HUES64 (cell line): ENCODE measurements around the gene CORT.

Experiments
- H3K27ac ChIP-seq: 2 replicates; pipeline ENCODE4 v1.7.0; 2013; ENCODE audit warnings: low read depth, low read length, inconsistent platforms
- H3K27me3 ChIP-seq: 2 replicates; pipeline ENCODE4 v1.6.1; 2013; ENCODE audit warnings: mild to moderate bottlenecking, low read length; ENCODE audit not compliant: insufficient read depth
- H3K36me3 ChIP-seq: 2 replicates; pipeline ENCODE4 v1.6.1; 2013; ENCODE audit warnings: mild to moderate bottlenecking, low read length; ENCODE audit not compliant: insufficient read depth
- H3K4me1 ChIP-seq: 2 replicates; pipeline ENCODE4 v1.6.1; 2013; ENCODE audit warnings: mild to moderate bottlenecking, low read length, moderate library complexity; ENCODE audit not compliant: insufficient read depth
- H3K4me3 ChIP-seq: 2 replicates; pipeline ENCODE4 v1.5.1; 2013; ENCODE audit warnings: mild to moderate bottlenecking, low read length, moderate library complexity
- H3K9ac ChIP-seq: 2 replicates; pipeline ENCODE4 v1.6.1; 2013; ENCODE audit warnings: mild to moderate bottlenecking, low read depth, low read length
- H3K9me3 ChIP-seq: 2 replicates; pipeline ENCODE4 v1.6.1; 2013; ENCODE audit warnings: low read depth, low read length; ENCODE audit not compliant: insufficient read depth
- WGBS: fragments of 150-250, 120-280 bp; methylation state at CpG from one replicate; pipeline ENCODE4 v1.1.7; 2013; ENCODE audit warnings: missing lambda C conversion rate; 5-methylcytosine and 5-hydroxymethylcytosine counted together

Gene CORT

DNA sequence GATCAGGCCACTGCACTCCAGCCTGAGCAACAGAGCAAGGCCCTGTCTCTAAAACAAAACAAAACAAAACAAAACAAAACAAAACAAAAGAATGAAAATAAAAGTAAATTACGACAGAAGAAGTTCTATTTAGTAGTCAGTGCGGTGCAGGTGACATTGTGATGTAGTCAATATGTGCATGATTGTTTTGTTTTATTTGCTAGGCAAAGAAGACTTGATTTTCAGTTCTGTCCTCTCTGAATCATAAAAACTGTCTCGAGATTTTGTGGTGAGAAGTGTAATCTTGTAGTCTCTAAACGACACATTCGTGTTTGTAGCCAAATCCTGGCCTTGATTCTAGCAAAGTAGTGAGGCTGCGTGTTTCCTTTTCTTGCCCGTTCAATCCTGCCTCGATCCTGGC is 48.4 kb downstream of the CORT start:
- Histone ChIP-seq H3K27ac (no peak overlapping the region), H3K27me3 (no peaks in the 10 kb centered on the region), H3K9ac (no peak overlapping the region), H3K4me1 (peaks cover 7% of the 10 kb centered on the region; the same call in 1 of the 2 replicates), H3K9me3 (no peaks in the 10 kb centered on the region), H3K36me3 (peaks cover 11% of the 10 kb centered on the region; the same call in 1 of the 2 replicates), H3K4me3 (no peak overlapping the region)
- WGBS, result 93% methylated on average over 8 of the region's 8 CpGs
